DMS153 (cell line): ENCODE measurements around the gene PCSK6.
"Not testable (repeated sequence)": the region's sequence is repeated elsewhere in the genome, so short reads cannot be mapped to it uniquely, and the experiment has no call there.

Source experiments
- DNase-seq: peaks from one replicate; lab custom pipeline; 2025; lab: John Stamatoyannopoulos, UW

PCSK6 gene

DNA sequence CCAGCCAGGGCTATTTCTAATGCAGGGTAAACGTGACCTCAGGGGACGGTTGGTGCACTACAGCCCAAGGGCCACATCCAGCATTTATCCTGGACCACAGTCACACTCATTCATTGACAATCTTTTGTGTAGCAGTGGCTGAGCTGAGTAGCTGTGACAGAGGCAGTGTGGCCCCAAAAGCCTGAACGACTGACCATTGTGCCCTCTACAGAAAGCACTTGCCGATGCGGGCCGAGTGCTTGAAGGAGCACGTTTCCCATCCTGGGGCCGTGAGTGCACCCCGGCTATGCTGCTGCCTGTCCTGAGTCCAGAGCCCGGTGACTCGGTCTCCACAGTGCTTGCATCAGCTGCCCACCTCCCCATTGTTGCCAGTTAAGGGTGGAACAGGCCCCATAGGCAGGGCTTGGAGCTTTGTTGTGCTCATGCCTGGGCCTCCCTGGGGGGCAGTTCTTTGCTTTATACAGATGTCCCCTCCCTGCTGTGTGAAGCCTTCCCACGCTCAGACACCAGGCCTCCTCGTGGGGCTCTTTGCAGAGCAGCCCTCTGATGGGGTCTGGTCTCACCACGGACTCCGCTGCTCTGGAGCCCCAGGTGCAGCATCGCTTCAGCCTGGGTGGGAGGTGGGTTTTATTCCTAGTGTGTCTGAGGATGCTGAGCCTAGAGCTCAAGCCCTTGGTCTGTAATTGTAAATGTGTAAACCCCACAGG is 181.5 kb downstream of the PCSK6 start:
- no peak for DNase-seq

DNA sequence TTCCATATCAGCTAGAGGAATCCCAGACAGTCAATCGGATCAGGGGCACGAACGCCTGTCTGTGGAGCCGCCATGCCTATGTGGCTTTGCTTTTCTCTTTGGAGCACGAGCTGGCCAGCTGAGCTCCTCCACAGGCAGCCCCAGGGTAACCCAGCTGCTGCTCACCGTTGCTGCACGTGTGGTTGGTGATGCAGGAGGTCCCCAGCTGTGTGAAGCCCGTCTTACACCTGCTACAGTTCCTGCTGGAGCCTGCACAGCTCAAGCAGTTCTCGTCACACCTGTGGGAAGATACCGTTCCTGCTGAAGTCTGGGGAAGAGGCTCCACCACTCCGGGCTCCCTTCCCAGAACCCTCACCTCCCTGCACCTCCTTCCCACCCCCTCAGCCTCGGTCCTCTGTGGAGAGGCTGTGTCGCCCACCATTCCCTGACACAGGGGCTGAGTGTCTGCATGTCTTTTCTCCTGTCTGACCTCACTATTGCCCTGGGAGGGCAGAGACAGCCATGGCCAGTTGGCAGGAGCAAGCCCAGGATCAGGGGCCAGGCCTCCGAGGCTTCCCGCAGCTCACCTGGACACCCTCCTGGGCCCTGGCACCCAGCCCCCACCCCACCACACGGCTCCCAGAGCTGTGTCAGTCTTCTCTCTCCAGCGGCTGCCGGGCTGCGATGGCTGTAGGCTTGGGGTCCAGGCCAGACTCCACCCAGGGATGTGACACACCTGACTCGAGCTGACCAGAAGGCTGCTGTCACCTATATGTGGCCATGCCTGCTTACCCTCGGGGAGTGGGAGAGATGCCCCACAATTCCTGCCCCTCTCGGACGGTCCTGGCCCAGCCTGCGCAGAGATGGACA is 182.2 kb downstream of the PCSK6 start:
- DNase-seq: no peak

DNA sequence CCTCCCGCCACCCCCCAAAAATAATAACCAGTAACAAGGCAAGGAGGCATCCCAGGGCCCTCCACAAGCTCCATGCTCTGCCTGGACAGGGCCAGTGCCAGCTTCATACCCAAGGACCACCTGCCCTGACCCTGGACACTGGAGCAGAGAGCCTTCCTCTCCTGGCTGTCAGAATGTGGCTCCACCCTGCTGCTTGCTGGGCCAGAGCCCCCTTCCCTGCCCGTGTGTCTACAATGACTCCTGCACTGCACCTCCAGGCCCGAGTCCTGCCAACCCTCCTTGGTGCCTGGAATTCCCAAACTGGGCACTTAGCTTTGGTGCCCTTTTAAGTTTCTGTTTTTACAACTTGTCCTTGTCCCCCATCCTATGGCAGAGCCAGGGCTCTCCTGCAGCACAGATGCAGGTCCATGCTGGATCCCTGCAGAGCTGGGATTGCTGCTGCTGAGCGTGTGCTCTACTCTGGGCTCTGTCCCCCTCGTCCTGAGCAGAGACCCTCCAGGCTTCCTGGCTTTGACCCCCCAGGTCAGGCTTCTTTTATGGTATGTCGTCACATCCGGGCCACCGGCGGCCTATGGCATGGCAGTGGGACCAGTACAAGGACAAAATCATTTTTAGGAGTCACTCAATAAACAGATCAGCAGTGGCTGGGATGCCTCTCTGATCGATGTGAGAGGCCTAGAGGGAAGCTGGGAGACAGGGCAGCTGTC is 183.0 kb downstream of the PCSK6 start:
- no peak for DNase-seq

DNA sequence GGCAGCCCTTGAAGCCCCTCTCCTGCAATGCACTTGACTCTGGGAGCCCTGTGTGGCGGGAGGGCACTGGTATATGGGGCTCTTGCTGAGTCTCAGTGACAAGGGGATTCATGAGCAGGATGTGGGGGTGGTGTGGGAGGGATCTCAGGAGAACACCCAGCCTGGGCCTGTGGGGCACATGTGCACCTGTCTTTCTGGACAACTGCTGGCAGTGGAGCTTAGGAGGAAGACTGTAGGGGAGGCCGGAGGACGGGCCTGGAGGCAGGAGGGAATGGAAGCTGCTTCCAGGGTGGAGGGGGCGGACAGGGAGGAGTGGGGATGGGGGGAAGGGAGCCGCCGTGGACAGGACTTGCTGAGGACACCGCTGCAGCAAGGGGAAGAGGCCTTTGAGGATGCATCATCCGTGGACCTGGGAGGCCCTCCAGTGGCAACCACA is 183.7 kb downstream of the PCSK6 start:
- DNase-seq: no peak

DNA sequence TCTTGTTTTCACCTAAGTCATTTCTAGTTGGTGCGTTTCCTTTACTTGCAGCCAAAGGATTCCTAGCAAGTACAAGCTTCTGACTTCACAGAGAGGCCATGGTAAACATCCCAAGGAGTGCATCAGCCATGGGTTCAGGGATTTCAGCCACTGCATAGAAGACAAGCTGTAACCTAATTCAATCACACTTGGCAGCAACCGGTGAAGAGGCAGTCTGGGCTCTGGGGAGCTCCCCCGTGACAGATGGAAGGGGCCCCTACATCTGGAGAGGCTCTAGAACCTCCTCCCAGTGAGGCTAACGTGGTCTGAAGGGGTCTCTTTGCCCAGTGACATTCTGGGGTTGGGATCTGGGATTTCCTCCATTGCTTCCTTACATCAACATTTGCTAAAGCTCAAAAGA is 186.1 kb downstream of the PCSK6 start:
- no peak for DNase-seq

DNA sequence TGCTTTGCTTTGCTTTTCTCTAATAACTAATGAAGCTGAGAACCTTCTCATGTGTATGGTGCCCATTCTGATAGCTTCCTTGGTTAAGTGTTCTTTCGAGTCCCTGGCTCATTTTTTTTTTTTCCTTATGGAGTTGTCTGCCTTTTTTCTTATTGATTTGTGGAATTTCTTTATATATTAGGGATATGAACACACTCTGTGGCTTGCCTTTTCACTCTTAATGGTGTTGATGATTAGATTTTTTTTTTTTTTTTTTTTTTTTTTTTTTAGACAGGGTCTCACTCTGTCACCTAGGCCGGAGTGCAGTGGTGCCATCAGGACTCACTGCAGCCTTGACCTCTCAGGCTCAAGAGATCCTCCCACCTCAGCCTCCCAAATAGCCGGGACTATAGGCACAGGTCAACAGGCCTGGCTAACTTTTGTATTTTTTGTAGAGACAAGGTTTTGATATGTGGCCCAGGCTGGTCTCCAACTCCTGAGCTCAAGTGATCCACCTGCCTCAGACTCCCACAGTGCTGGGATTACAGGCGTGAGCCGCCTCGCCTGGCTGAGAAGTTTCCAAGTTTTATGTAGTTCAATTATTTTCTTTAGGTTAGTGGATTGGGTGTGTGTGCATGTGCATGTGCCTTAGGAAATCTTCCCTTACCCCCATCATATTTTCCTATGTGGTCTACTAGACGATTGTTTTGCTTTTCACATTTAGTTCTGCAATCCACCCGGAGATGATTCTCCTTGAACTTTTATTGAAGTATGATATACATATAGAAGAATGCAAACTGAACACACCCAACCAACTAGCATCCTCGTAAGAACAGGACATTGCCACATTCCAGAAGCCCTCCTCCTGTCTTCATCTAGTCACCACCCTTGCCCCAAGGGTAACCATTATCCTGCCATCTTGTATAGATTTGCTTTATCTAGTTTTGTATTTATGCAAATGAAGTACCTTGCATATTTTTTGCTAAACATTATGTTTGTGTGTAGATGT is 192.8 kb downstream of the PCSK6 start:
- no peak for DNase-seq

DNA sequence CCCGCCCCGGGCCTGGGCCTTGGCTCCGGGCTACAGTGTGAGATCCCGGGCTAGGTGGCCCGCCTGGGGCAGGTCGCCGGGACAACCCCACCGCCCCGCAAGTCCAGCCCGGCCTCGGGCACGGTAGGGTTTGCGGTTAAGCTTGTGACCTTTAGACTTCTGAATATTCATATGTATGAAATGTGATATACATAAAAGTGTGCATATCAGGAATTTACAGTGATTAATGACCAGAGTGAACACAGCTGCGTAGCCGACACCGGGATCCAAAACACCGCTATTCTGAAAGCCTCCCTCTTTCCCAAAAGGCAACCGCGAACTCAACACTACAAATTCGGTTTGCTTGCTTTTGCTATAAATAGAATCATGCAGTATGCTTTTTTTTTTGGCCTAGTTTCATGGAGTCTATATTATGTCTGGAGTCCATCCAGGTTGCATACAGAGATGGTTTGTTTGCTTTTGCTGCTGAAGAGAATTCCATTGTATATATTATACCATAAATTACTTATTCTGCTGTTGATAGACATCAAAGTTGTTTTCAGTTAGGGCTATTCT is 193.8 kb downstream of the PCSK6 start:
- DNase-seq: no peak

DNA sequence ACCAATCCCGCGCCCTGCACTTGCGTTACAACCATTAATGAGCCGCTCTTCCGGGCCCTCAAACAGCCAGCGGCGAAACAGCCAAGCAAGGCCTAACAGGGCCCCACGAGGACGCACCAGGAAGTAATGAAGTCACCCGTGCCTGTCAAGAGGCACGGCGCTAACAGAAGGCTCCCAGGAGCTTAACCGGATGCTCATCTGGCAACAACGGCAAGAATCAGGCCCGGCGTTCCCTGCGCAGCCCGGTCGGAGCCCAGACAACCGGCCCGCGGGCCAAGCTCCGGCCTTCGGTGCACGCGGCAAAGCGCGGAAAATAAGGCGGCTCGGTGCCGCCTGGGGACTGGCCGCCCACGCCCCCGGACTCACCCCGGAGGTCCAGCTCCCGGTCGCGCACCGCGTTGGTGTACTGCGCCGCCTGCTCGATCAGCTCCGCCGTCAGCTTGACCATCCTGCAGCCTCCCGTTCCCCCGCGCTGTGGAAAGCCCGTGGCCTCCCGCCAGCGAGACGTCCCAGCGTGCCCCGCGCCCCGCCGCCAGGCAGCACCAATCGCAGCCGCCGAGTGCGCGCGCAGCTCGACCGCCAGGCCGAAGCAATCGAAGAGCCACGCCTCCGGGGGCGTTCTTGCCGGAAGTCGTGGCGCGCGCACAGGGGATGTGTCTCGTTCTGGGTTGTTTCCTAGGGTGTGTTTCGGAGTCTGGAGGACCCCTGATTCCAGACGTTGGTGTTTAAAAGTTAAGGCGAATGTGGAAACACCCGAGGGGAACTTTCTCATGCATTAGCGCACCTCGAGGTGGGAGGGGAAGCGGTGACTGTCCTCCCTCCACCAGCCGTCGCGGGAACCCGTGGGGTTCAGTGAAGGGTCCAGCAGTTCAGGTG is 194.5 kb downstream of the PCSK6 start, which contains the start of gene SNRPA1:
Gene SNRPA1, minus strand, starts transcription at position 518 of the 876 bp plus-strand sequence. Its CDS starts 70 bp downstream, at position 448.
- peak; percentile 55 for DNase-seq

DNA sequence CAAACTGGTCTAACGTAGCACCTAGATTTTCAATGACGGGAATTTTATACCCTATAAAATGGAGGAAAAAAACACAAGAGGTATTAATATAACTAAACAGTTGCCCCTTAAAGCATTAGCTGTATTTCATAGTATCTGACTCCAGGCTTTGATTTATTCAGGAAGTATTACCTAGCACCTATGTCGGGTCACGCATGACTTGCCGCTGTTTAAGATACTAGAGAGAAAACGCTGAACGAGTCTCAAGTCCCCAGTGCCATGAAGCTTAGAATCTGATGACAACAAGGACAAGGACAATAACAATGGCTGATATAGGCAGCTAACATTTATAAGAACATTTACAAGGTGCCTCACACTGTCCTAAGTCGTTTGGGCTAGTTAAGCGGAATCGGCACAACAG is 196.4 kb downstream of the PCSK6 start:
- no peak for DNase-seq

DNA sequence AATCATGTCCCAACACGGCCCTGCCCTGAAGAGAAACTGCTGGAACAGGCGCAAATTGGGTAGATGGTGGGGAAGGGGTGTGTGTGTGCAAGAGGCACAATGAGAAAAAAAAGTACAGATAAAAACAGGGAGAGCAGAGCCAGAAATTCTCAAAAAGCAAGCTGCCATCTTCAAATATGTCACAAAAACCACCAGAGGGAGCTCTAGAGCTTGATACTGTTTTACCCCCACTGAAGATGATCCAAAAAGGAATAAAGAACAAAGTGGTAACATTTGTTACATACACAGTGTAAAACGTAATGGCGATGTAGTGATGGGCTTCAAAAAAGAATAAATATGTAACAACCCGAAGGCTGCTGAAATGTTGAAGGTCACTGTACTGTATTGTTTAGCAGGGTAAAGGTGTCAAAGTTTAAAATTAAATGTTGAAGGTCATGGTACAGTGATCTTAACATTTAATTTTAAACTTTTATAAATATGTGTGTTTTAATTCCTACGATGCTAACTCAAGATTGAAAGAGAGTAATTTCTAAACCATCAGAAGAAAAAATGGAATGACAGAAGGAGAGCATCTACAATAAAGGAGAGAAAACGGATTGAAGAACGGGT is 200.5 kb downstream of the PCSK6 start:
- DNase-seq: no peak

DNA sequence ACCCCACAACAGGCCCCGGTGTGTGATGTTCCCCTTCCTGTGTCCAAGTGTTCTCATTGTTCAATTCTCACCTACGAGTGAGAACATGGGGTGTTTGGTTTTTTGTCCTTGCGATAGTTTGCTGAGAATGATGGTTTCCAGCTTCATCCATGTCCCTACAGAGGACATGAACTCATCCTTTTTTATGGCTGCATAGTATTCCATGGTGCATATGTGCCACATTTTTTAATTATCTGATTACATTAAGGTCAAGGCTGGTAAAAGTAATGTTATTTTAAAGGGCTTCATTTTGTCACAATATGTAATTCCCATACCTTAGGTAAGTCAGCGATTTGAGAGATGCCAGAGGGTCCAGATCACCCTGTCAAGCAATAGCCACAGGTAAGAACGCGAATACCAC is 202.2 kb downstream of the PCSK6 start:
- DNase-seq: not testable (repeated sequence)

DNA sequence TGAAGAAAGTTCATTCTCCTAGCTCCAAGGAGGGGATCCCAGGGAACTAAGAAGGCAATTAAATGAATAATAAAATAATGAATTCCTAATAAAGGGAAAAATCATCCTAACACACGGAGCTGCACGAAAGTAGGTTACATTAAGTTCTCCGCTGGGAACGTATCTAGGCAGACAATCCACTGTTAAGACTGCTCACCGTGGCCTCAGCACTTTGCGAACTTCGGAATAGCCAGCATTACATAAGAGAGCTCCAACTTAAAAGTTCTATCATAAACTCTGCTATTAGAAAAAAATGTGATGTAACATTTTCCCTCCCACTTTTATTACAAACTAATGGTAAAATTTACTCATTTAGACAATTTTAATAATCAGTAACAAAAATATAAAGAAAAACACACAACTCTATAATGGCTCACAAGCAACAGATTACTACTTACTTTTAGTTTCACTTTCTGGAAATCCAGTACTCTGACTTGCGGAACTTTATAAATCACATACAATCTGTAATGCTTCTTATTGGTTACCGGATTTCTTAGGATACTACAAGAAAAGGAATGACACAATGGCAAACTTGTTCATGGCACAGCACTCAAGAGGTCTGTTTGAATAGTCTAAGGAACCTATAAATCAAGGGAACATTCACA is 202.9 kb downstream of the PCSK6 start:
- no peak for DNase-seq

DNA sequence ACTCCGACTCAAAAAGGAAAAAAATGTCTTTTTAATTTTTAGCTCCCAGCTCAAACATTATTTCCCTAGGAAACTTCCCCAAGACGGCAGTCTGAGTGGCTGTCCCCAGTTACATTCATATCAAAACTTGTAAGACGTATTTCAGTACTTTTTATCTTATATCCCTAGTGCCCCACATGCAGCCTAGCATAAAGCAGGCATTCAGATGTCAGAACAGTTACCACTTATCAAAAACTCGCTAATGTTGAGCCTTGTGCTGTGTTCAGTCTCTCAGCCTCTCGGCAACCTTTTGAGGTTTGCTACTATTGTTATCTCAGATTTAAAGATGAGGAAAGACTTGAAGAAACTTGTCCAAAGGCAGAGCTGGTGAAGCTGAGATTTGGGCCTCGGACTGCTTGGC is 205.6 kb downstream of the PCSK6 start:
- DNase-seq: no peak

DNA sequence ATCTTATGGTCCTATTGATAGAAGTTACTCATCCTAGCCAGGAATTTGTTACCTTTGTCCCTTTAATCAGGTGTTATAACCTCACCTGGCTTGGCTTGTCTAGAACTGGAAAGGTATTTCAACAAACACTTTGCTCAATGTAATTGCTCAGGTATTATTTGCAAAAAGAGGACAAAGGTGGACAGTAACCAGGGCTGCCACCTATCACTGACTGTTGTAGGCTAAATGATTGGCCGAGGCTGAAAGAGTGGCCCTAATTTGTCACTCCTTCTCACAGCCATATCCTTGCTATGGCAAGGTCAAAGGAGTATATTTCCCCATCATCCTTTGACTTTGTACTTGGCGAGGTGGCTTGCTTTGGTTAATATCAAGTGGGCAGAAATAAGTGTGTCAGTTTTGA is 209.5 kb downstream of the PCSK6 start:
- no peak for DNase-seq

DNA sequence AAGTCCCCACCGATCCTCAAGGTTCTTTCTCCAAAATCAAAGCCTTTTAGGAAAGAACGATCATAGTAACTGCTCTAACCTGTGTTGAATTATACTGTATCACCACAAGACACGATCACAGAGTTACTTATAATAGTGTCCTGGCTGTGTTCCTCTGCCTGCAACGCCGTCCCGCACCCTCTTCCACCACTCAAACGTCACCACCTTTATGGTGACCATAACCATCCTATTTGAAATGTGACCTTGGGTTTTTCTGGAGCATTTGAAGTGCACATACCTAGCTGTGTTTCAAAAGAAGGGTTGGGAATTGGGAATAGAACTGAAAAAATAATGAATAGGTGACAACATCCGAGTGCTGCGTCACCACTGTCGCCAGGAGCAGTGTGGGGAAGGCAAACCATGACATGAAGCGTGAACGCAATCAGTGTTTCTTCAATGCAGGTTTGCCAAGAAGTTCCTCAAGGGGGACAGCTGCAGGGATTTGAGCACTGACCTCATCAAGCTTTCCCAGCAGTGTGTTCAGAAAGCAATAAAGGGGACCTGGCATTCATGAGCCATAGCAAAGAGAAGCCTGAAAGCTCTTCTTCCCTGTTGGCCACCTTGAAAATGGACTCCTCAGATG is 211.5 kb downstream of the PCSK6 start:
- DNase-seq: no peak

DNA sequence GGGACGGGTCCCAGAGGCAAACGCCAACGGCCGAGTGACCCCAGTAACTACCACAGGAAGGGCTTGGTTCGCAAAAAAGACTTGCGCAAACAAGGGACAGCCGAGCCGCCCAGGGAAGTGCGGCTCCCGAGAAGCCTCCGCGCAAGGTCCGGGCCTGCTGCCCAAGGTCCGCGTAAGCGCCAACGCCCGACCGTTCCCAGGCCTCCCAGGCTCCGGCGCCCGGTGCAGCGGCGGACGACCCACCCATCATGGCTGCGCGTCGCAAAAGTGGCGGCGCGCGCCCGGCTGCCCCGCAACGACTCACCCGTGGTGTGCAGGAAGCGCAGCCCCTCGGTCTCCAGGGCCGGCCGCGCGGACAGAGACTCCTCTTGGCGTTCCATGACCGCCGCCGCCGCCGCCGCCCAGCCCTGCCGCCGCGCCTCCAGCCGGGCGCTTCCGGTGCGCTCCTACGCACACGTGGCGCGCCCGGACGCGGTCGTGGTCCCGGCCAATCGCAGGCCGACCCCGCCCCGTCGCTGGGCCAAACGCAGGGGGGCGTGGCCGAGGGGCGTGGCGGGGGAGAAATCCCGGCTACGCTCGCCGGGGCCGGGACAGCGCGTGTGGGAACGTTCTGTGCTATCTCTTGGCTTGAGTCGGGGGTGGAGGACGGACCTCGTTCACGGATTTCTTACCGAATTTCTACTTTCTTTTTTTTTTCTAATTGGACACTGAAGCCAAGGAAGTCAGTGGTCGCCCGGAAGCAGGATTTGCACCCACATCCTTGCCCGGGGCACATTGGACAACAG is 212.3 kb downstream of the PCSK6 start, which contains the start of gene SELENOS:
Gene SELENOS, minus strand, starts transcription at position 448 of the 785 bp plus-strand sequence. Its CDS starts 68 bp downstream, at position 380.
- DNase-seq: peak; percentile 3

DNA sequence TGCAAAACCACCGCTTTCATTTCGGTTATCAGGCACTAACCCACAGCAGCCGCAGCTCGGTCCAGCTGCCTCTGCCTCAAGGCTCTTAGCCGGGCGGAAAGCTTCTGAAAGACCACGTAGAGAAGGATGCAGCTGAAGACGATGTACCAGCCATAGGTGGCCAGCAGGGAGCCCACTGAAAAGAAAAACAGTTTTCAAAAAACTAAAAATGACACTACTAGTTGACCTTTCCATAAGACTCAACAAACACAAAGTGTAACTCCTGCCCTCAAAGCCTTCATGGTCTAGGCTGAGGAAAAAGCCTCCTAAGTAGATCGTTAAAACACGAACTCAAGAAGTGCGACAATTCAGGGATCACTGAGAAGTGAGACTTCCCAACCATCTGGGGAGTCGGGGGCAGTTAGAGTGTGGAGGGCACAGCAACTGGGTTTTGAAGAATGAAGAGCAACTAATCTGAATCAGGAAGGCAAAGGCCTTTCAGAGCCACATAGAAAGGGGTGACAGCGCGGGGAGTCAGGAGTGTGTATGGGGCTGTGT is 212.9 kb downstream of the PCSK6 start:
- no peak for DNase-seq
